Heart left ventricle (tissue), 16 donors: ENCODE results near the gene KCNAB1. TPM values are rescaled to one million over a fixed set of nuclear protein-coding genes. Genes with fewer than 3 reads are reported as not detected.

Experiments
- ATAC-seq, 4 donors: fragments of 200-7000 bp; cut with Tn5 transposase; one replicate each; pipeline ENCODE4 v1.9.1; 2020 to 2022; ENCODE audit warnings: moderate library complexity in 4 of 4, mild to moderate bottlenecking in 3 of 4, moderate number of reproducible peaks in 1 of 4
- DNase-seq, 5 donors: peaks; one replicate each; pipeline ENCODE4 v3.0.0-alpha.2; 2020
- H3K27ac ChIP-seq, 12 donors: fragments of 200-600 bp; sonication (generic) in 4 of 12; one replicate each; pipeline versions ENCODE4 v1.5.0 to v1.8.0; 2016 to 2022; ENCODE audit warnings: mild to moderate bottlenecking in 2 of 12
- H3K27me3 ChIP-seq, 9 donors: fragments of 200-600 bp; sonication (generic) in 2 of 9; one replicate each; pipeline versions ENCODE4 v1.5.1 to v1.8.0; 2016 to 2022; ENCODE audit warnings: mild to moderate bottlenecking in 3 of 9
- H3K36me3 ChIP-seq, 9 donors: fragments of 200-600 bp; sonication (generic) in 2 of 9; one replicate each; pipeline versions ENCODE4 v1.5.0 to v1.8.0; 2018 to 2022; ENCODE audit warnings: mild to moderate bottlenecking in 2 of 9
- H3K4me1 ChIP-seq, 12 donors: fragments of 200-600 bp; sonication (generic) in 4 of 12; one replicate each; pipeline versions ENCODE4 v1.5.0 to v1.8.0; 2016 to 2022; ENCODE audit warnings: mild to moderate bottlenecking in 3 of 12
- H3K4me3 ChIP-seq, 12 donors: fragments of 200-600 bp; sonication (generic) in 4 of 12; one replicate each; pipeline versions ENCODE4 v1.5.0 to v1.8.0; 2017 to 2022; ENCODE audit warnings: mild to moderate bottlenecking in 9 of 12, moderate library complexity in 4 of 12
- H3K9me3 ChIP-seq, 12 donors: fragments of 200-600 bp; sonication (generic) in 4 of 12; one replicate each; pipeline versions ENCODE4 v1.5.0 to v1.8.0; 2016 to 2022; ENCODE audit warnings: mild to moderate bottlenecking in 1 of 12
- POLR2A ChIP-seq, 2 donors: fragments of 450-650 bp; IDR thresholded peaks; one replicate each; pipeline ENCODE4 v1.6.1; 2017; ENCODE audit warnings: antibody characterized with exemption in 2 of 2, mild to moderate bottlenecking in 2 of 2, moderate library complexity in 2 of 2
- WGBS, 4 donors: extraction: QIAGEN DNeasy Blood & Tissue Kit in 2 of 4; methylation state at CpG; one replicate each; pipeline versions ENCODE4 v1.1.5 to v1.1.7; 2013 to 2018; 5-methylcytosine and 5-hydroxymethylcytosine counted together
- intact Hi-C, 10 donors: fragments of 100-400 bp; cut with DNase I; formaldehyde crosslinking; loops; one replicate each; pipeline versions ENCODE4 v1.11.1 to v1.14.2; 2022
- polyA plus RNA-seq, 2 donors: library from polyadenylated mRNA; stranded (reverse); fragments of 200-250 nt; gene quantifications; one replicate each; pipeline ENCODE4 v1.2.3, GENCODE V29; 2013
- total RNA-seq, 9 donors: library from RNA; depleted of rRNA in 2 of 9; stranded (reverse); fragments of >200 nt in 2 of 9; fragmentation: NEBNext Ultra II Directional in 3 of 9; extraction: Animal tissue kit (Norgen Biotek cat#: 25700) in 3 of 9; gene quantifications; one replicate each; pipeline versions ENCODE4 v1.1.0 to v1.2.4, GENCODE V29; 2016 to 2023
- TF ChIP-seq, protein P1 (sequence below), 12 donors: fragments of 200-600 bp; sonication (generic) in 4 of 12; IDR thresholded peaks; one replicate each; pipeline versions ENCODE4 v1.5.0 to v1.8.0; 2018 to 2022; ENCODE audit warnings: antibody characterized with exemption in 12 of 12, mild to moderate bottlenecking in 5 of 12
- donor health status: ischemic (EF 13 %, LVEDD 7.1; RV severe dilation, severe dysfunction).
- donor health status: healthy with polysubstance abuse.
- donor health status: DM: no; HTN: yes; CAD: no.
- donor health status: DM: no; HTN: no; CAD: no.
- donor health status: ischemic (EF 25% LVEDD 6.9; RV normal size, moderate dysfunction).
- donor health status: ischemic (EF 25% LVEDD 5.7; RV mildly dilated, moderate dysfunction).
- donor health status: healthy.
- donor health status: DM: yes; HTN: yes; CAD: no.
- donor health status: ischemic (EF 35%, LVEDD 5.7; RV mildly dilated, moderate dysfunction).
- donor health status: nonischemic (EF 11% LVEDD 7.7; RV severe dilation, severe dysfunction).
- donor health status: DM: yes; HTN: yes; CAD: no.
- donor health status: PGD.
- donor health status: ischemic (EF 29% LVEDD 5.4; RV normal size, mild dysfunction).
- donor health status: nonischemic (EF 23%, LVEDD 6.1; RV moderate dilation, normal function).

KCNAB1 gene
- total and polyA plus RNA-seq, 11 donors: 1.1 to 3.5 (median 2.3) TPM

DNA sequence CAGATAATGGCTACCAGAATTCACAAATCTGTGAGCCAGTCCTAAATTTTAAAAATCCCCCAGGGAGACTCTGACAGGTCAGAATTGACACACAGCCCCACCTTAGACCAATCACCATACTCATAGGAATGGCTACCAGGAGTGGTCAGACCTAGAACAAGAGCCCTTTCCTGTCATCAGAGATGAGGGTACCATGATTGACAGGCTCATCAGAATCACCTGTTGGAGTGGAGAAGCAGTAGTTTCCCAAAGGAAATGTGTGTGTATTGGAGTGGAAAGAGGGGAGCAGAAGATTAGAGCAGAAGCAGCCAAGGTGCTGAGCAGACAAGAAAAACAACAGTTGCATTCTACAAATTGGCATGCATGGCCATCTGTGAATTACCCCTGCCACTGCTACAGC lies 461.6 kb downstream of the KCNAB1 start:
- intact Hi-C loops: no loop called here
- Histone ChIP-seq H3K27me3 (no peaks in the 10 kb centered on the region), H3K4me1 (peaks cover 0 to 40% (median under 1%) of the 10 kb centered on the region in 12 donors), H3K9me3 (no peaks in the 10 kb centered on the region), H3K4me3 (no peak overlapping the region), H3K36me3 (no peaks in the 10 kb centered on the region), H3K27ac (no peak overlapping the region)
- TF ChIP-seq, protein P1, sequence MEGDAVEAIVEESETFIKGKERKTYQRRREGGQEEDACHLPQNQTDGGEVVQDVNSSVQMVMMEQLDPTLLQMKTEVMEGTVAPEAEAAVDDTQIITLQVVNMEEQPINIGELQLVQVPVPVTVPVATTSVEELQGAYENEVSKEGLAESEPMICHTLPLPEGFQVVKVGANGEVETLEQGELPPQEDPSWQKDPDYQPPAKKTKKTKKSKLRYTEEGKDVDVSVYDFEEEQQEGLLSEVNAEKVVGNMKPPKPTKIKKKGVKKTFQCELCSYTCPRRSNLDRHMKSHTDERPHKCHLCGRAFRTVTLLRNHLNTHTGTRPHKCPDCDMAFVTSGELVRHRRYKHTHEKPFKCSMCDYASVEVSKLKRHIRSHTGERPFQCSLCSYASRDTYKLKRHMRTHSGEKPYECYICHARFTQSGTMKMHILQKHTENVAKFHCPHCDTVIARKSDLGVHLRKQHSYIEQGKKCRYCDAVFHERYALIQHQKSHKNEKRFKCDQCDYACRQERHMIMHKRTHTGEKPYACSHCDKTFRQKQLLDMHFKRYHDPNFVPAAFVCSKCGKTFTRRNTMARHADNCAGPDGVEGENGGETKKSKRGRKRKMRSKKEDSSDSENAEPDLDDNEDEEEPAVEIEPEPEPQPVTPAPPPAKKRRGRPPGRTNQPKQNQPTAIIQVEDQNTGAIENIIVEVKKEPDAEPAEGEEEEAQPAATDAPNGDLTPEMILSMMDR (IDR thresholded peaks at IDR 0.05): no peak
- no peak for TF ChIP-seq POLR2A (IDR thresholded peaks at IDR 0.05)
- ATAC-seq: no peak
- DNase-seq: no peak

DNA sequence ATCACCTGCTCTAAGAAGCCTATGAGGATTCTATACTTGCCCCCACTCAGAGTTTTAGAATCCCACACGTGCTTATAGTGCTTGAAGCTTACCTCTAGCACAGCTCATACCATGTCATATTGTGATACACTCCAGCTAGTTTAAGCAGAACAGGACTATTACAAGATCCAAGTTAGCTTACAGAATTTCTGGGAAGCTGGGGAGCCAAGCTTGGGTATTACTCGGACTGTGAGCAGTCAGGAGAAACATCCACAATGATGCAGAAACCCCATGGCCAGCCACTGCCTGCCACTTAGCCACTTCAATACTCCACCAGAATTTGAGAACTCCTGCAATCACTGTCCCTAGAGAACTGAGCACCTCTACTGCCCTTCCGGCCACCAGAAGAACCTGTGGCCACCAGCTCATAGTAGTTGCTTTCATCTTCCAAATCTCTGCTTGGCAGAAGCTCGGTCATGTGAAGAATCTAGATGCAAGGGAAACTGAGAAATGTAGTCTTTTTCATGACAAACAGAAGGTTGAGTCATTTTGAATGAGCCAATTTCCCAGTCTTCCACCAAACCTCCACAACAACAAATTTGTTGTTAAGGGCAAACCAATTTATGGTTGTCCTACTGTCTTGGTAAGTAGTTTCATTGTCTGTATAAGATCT lies 462.3 kb downstream of the KCNAB1 start:
- H3K27ac ChIP-seq: no peak overlapping the region
- no peaks in the 10 kb centered on the region for H3K27me3 ChIP-seq
- TF ChIP-seq, protein P1 (IDR thresholded peaks at IDR 0.05): no peak
- TF ChIP-seq POLR2A (IDR thresholded peaks at IDR 0.05): no peak
- peaks cover 0 to 40% (median 5%) of the 10 kb centered on the region in 12 donors for H3K4me1 ChIP-seq
- intact Hi-C loops: loop anchor here in 1 of 10 donors (1.0 kb wide), 1 partner anchor 25 kb away; no protein-coding TSS in a partner anchor
- WGBS, 4 donors: 83 to 93% (median 89%) methylated on average over 4 of the region's 4 CpGs
- H3K9me3 ChIP-seq: no peaks in the 10 kb centered on the region
- DNase-seq (no peak), ATAC-seq (no peak)
- no peak overlapping the region for H3K4me3 ChIP-seq
- no peaks in the 10 kb centered on the region for H3K36me3 ChIP-seq

DNA sequence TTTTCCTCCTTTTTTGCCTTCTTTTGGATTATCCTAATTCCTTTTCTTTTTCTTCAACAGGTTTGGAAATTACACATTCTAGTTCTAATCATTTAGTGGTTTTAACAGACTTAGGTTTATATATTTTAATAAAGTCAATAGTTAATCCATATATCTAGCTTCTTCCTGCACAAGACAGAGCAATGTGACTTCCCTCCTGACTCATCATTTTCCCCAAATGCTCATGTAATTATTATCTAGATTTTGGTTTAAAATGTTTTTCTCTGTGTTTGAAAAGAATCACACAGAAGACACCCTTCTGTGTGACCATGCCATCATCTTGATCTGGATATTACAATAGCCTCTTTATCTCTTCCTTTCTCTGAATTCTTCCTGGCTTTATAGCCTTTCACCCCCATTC lies 463.1 kb downstream of the KCNAB1 start:
- ATAC-seq (no peak), DNase-seq (no peak)
- Histone ChIP-seq H3K27ac (peak overlapping the region in 1 of 12 donors; percentile 23), H3K4me1 (peaks cover 0 to 42% (median 6%) of the 10 kb centered on the region in 12 donors), H3K27me3 (no peaks in the 10 kb centered on the region), H3K4me3 (no peak overlapping the region), H3K36me3 (no peaks in the 10 kb centered on the region), H3K9me3 (no peaks in the 10 kb centered on the region)
- intact Hi-C loops: loop anchor here in 1 of 10 donors (1.0 kb wide), 1 partner anchor 26 kb away; no protein-coding TSS in a partner anchor
- no peak for TF ChIP-seq POLR2A (IDR thresholded peaks at IDR 0.05)
- TF ChIP-seq, protein P1 (IDR thresholded peaks at IDR 0.05): no peak

DNA sequence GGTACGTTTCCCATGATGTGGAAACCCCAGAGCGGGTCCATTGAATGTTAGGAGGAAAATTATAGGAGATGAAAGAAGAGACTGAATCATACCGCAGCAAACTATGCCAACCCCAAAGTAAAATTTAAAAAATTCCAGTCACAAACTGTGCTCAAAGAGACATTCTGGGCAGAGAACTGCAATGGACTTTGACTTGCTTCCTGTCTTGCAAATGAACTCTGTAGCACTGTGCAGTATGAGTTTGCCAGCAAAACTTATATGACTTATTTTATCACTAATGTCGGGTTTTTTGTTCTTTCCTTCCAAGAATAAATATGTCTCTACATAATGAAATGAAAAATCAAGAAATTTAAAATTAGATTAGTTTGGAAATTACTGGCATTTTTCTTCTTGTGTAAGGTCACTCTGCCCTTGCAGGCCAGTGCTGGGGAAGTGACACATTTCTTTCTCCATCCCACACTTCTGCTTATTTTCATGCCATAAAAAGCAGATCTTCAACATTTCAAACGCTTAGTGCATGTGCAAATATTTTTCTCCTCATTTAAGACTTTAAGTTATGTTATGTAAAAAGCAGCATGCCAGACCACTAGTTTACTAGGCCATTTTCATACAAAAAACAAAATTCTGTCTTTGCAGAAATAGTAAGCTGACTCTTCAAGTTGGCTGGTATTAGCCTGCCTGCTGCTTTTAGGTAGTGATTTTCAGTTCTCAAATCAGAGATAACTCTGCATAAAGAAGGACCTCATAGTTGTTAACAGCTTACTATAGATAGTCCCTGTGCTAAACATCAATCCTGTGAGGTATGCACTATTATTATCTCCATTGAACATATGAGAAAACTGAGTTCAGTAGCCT lies 466.8 kb downstream of the KCNAB1 start:
- 63 to 65% (median 64%) methylated on average over 5 of the region's 5 CpGs for WGBS, 4 donors
- Histone ChIP-seq H3K36me3 (no peaks in the 10 kb centered on the region), H3K27me3 (no peaks in the 10 kb centered on the region), H3K4me3 (no peak overlapping the region), H3K27ac (peak overlapping the region in 5 of 12 donors; percentile 27 to 80 (median 51)), H3K9me3 (peaks cover 0 to 4% (median 0%) of the 10 kb centered on the region in 12 donors), H3K4me1 (peaks cover 0 to 35% (median 6%) of the 10 kb centered on the region in 12 donors)
- ATAC-seq (peak in 3 of 4 donors; percentile 42 to 71 (median 50)), DNase-seq (no peak)
- intact Hi-C loops: no loop called here
- TF ChIP-seq, protein P1 (IDR thresholded peaks at IDR 0.05): no peak
- no peak for TF ChIP-seq POLR2A (IDR thresholded peaks at IDR 0.05)
